Cardiac fibroblast (primary cell): Measurements from ENCODE around the gene TMPRSS7.

ENCODE experiments used
- DNase-seq, 2 donors: peaks; one replicate each; pipeline versions ENCODE4 v3.0.0 to v3.0.0-alpha.2; 2010; ENCODE audit warnings: low read depth in 2 of 2
- H3K4me3 ChIP-seq, 2 donors: replicated peaks in 1 of 2; 1 replicate in 1 of 2; 2 replicates in 1 of 2; pipeline ENCODE4 v1.5.1; 2011; ENCODE audit warnings: low read depth in 2 of 2, low read length in 2 of 2, mild to moderate bottlenecking in 2 of 2, moderate library complexity in 1 of 2
- CTCF ChIP-seq: IDR thresholded peaks from one replicate; pipeline ENCODE4 v1.5.1; 2011; ENCODE audit warnings: low read depth, mild to moderate bottlenecking, low read length, inconsistent platforms

The TMPRSS7 gene

GRCh38 chr3:112004669-112005068, 29.9 kb upstream of the TMPRSS7 start:
- no peak overlapping the region for H3K4me3 ChIP-seq
- no peak for TF ChIP-seq CTCF
- no peak for DNase-seq

DNA sequence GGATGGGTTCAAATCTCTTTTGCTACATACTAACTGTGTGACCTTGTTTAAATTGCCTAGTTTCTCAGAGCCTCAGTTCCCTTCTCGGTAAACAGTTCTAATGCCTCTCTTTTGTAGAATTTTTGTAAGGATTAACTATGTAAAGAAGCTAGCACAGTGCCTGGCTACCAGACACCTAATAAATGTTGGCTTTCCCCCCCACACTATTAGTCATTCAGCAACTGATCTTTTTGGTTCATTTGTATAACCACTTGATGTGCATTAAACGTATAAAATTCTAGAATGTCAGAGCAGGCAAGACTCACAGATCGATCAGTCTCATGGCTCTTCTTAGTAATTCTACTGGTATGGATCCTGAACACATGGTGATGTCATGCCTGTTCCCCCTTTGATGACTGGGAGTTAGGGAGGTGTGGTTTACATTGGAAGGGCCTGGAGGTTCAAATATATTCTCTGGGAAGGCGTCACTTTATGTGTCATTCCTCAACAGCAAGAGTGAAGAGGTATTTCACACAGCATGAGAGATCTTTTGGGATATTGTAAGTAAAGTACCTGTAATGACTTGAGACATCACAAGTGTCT, 29.4 kb upstream of the TMPRSS7 start:
- no peak for TF ChIP-seq CTCF
- peak in 1 of 2 donors; percentile 25 for DNase-seq
- no peak overlapping the region for H3K4me3 ChIP-seq

DNA sequence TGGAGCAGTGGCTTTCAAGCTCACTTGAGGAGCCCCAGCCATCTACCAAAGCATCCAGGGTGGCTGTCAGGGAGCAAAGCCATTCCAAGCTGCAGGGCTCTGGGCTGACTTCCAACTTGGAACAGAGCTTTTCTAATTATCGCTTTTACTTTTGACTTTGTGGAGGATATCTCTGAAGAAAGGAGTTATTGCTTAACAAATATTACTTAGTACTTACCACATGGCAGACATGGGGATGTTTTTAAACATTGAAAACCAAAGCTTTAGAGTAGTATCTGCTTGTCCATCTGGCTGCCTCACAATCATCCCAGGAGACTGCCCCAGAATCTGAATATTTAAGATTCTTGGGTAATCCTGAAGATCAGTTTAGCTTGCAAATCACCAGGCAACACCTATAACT, 26.9 kb upstream of the TMPRSS7 start:
- H3K4me3 ChIP-seq = no peak overlapping the region
- no peak for TF ChIP-seq CTCF
- peak; percentile 43 to 72 for DNase-seq

GRCh38 chr3:112009670-112010069, 24.9 kb upstream of the TMPRSS7 start:
- DNase-seq = no peak
- no peak for TF ChIP-seq CTCF
- no peak overlapping the region for H3K4me3 ChIP-seq

DNA sequence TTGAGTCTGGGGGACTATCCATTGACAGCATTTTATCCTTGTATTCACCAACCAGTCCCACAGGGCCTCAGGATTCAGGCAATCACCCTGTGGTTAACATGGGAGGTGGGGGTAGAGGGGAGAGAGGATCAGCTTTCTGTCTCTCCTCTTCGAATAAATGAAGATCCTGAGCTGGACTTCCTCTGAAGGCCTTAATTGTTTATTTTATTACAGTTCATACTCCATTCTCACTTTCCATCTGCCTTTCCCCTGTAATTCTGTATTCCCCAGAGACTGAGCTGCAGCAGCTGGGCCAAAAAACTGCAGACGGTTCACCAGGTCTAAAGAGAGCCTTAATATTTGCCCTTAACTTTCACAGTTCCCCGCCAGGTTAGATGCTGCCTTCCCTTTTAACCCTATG, 23.9 kb upstream of the TMPRSS7 start:
- H3K4me3 ChIP-seq = no peak overlapping the region
- TF ChIP-seq CTCF = no peak
- peak; percentile 26 to 35 for DNase-seq

- TF ChIP-seq CTCF = no peak
- DNase-seq = no peak
- no peak overlapping the region for H3K4me3 ChIP-seq
Observed at GRCh38 chr3:112011376-112011940, 23.1 kb upstream of the TMPRSS7 start.
